Left ventricle myocardium inferior (tissue), 1 donor: Measurements from ENCODE around the gene PABPC4L. TPM values are rescaled to one million over a fixed set of nuclear protein-coding genes. Genes with fewer than 3 reads are reported as not detected.

Experiments used
- DNase-seq: peaks from one replicate; pipeline ENCODE4 v3.0.0-alpha.2; 2020
- H3K27ac ChIP-seq: fragments of 200-600 bp; replicated peaks from 2 replicates; pipeline ENCODE4 v1.8.0; 2021
- H3K27me3 ChIP-seq: fragments of 200-600 bp; 2 replicates; pipeline ENCODE4 v1.8.0; 2021; ENCODE audit warnings: low read depth
- H3K36me3 ChIP-seq: fragments of 200-600 bp; 2 replicates; pipeline ENCODE4 v1.8.0; 2021
- H3K4me1 ChIP-seq: fragments of 200-600 bp; 2 replicates; pipeline ENCODE4 v1.8.0; 2021
- H3K4me3 ChIP-seq: fragments of 200-600 bp; 2 replicates; pipeline ENCODE4 v1.8.0; 2021; ENCODE audit warnings: mild to moderate bottlenecking, moderate library complexity
- H3K9me3 ChIP-seq: fragments of 200-600 bp; replicated peaks from 2 replicates; pipeline ENCODE4 v1.8.0; 2021
- intact Hi-C: fragments of 100-400 bp; cut with micrococcal nuclease; formaldehyde crosslinking; loops from one replicate; pipeline ENCODE4 v1.11.0; 2022
- total RNA-seq: library from RNA; stranded (reverse); fragmentation: NEBNext Ultra II Directional; extraction: Animal tissue kit (Norgen Biotek cat#: 25700); gene quantifications from one replicate; pipeline ENCODE4 v1.2.1, GENCODE V29; 2021
- TF ChIP-seq, protein P1 (sequence below): fragments of 200-600 bp; IDR thresholded peaks from 2 replicates; pipeline ENCODE4 v1.8.0; 2021; ENCODE audit warnings: antibody characterized with exemption, mild to moderate bottlenecking, borderline replicate concordance
- donor health status: DM: no; HTN: yes; CAD: no; lungs with severe emphysema.

The PABPC4L gene
- total RNA-seq, 1 donor from 2014 or later, result 0.66 TPM

DNA sequence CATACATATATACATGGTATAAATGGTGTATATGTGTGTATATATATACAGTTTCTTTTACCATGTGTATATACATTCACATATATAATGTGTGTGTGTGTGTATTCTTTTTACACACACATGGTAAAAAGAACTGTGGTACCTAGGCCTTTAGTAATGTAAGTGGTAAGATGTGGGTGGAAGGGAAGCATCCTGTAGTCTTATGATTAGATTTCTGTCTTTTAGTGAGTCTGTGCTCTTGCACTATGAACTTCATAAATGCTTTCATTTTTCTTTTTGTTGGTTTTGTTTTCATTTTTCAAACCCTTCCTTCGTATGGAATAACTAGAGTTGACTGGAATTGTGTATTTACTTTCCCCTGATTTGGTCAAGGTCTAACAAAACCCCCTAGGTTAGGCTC lies 12.1 kb downstream of the PABPC4L start:
- Histone ChIP-seq H3K27ac (no peak overlapping the region), H3K36me3 (no peaks in the 10 kb centered on the region), H3K4me1 (no peaks in the 10 kb centered on the region), H3K9me3 (peaks cover 47% of the 10 kb centered on the region), H3K4me3 (no peak overlapping the region), H3K27me3 (no peaks in the 10 kb centered on the region)
- intact Hi-C loops, result no loop called here
- DNase-seq, result no peak
- TF ChIP-seq, protein P1, sequence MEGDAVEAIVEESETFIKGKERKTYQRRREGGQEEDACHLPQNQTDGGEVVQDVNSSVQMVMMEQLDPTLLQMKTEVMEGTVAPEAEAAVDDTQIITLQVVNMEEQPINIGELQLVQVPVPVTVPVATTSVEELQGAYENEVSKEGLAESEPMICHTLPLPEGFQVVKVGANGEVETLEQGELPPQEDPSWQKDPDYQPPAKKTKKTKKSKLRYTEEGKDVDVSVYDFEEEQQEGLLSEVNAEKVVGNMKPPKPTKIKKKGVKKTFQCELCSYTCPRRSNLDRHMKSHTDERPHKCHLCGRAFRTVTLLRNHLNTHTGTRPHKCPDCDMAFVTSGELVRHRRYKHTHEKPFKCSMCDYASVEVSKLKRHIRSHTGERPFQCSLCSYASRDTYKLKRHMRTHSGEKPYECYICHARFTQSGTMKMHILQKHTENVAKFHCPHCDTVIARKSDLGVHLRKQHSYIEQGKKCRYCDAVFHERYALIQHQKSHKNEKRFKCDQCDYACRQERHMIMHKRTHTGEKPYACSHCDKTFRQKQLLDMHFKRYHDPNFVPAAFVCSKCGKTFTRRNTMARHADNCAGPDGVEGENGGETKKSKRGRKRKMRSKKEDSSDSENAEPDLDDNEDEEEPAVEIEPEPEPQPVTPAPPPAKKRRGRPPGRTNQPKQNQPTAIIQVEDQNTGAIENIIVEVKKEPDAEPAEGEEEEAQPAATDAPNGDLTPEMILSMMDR, result no peak

DNA sequence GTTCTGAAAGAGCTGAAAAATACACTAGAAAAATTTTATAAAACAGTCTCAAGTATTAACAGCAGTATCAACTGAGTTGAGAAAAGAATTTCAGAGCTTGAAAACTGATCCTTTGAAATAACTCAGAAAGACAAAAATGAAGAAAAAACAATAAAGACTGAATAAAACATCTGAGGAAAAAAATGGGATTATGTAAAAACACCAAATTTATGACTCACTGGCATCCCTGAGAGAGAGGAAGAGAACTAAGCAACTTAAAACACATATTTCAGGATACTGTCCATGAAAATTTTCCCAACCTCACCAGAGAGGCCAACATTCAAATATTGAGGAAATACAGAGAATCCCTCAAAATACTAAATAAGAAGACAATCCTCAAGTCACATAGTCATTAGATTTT lies 22.9 kb downstream of the PABPC4L start:
- TF ChIP-seq, protein P1, result no peak
- no peaks in the 10 kb centered on the region for H3K27me3 ChIP-seq

DNA sequence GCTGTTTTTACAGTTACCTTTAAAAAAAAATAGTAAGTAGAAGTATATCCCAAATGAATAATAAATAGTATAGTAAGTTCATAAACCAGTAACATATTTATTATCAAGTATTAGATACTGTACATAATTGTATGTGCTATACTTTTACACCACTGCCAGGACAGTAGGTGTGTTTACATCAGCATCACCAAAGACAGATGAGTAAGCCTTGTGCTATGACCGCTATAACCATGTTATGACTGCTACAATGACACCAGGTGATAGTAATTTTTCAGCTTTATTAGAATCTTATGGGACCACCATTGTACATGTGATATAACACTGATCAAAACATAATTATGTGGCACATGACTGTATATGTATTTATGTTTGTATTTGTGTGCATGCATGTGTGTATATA lies 27.3 kb downstream of the PABPC4L start:
- Histone ChIP-seq H3K4me3 (no peak overlapping the region), H3K4me1 (no peaks in the 10 kb centered on the region), H3K27ac (no peak overlapping the region), H3K9me3 (peaks cover 34% of the 10 kb centered on the region), H3K27me3 (no peaks in the 10 kb centered on the region), H3K36me3 (no peaks in the 10 kb centered on the region)
- intact Hi-C loops, result no loop called here
- DNase-seq, result no peak
- TF ChIP-seq, protein P1, result no peak

More for the DNA sequence above, 22.9 kb downstream of the PABPC4L start:
- H3K36me3 ChIP-seq, result no peaks in the 10 kb centered on the region
- DNase-seq, result no peak
- peaks cover 58% of the 10 kb centered on the region for H3K9me3 ChIP-seq
- H3K4me1 ChIP-seq, result no peaks in the 10 kb centered on the region
- no peak overlapping the region for H3K4me3 ChIP-seq
- no peak overlapping the region for H3K27ac ChIP-seq
- intact Hi-C loops, result no loop called here

DNA sequence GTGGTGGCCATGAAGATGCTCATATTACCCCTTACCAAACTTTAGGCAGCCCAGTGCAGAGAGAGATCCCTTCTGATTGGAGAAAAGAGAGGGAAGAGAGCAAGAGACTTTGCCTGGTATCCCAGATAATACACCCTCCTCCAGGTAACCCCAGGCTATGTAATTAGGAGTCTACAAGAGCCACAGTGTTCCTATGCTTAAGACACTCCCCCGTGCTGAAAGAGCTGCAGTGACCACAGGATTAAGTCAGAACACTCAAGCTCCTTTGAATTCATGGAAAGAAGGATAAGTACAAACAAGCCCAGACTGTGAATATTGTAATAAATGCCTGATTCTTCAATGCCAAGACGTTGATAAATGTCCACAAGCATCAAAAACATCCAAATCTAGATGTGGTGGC lies 41.4 kb downstream of the PABPC4L start:
- Histone ChIP-seq H3K4me1 (no peaks in the 10 kb centered on the region), H3K36me3 (no peaks in the 10 kb centered on the region), H3K27ac (no peak overlapping the region), H3K4me3 (no peak overlapping the region), H3K9me3 (peaks cover 33% of the 10 kb centered on the region), H3K27me3 (no peaks in the 10 kb centered on the region)
- intact Hi-C loops, result no loop called here
- no peak for DNase-seq
- TF ChIP-seq, protein P1, result no peak

DNA sequence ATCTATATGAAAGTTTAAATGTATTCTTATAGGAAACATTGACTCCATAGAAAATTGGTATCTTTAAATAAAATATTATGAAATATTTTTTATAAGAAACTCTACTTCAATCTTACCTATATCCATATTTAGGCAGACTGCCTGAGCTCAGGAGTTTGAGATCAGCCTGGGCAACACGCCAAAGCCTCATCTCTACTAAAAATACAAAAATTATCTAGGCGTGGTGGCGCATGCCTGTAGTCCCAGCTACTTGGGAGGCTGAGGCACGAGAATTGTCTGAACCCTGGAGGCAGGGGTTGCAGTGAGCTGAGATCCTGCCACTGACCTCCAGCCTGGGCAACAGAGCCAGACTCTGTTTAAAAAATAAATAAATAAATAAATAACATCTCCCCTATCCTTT lies 47.5 kb downstream of the PABPC4L start:
- Histone ChIP-seq H3K9me3 (no peaks in the 10 kb centered on the region), H3K4me1 (no peaks in the 10 kb centered on the region), H3K27me3 (no peaks in the 10 kb centered on the region), H3K36me3 (no peaks in the 10 kb centered on the region), H3K27ac (no peak overlapping the region), H3K4me3 (no peak overlapping the region)
- no peak for DNase-seq
- TF ChIP-seq, protein P1, result no peak
- intact Hi-C loops, result no loop called here

DNA sequence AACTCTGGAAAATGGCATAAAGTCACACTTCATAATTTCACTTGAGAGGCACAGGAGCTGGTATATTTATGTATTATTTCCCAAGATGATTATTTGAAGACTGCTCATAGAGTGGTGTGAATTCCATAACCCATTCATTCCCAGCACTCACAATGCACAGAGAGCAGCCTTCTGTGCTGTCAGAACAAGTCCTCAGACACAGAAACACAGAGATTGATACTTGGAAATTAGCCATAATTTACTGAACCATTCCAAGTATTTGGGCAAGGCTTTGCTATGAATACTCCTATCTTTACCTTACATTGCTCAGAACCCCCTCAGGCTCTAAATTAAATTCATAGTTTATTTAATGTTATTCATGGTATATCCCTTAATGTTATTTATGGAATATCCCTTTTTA lies 53.6 kb downstream of the PABPC4L start:
- Histone ChIP-seq H3K4me3 (no peak overlapping the region), H3K27me3 (no peaks in the 10 kb centered on the region), H3K9me3 (peaks cover 5% of the 10 kb centered on the region), H3K4me1 (no peaks in the 10 kb centered on the region), H3K27ac (no peak overlapping the region), H3K36me3 (no peaks in the 10 kb centered on the region)
- intact Hi-C loops, result no loop called here
- TF ChIP-seq, protein P1, result no peak
- DNase-seq, result no peak
